ENCODE measurements around the gene ETHE1. TPM values are rescaled to one million over a fixed set of nuclear protein-coding genes. Genes with fewer than 3 reads are reported as not detected.

Gene ETHE1
- total RNA-seq, 1 donor: 78.2 TPM

GRCh38 chr19:43533546-43534304, 6.7 kb upstream of the ETHE1 start:
- peak; percentile 100 for DNase-seq (ENCODE audit: low read depth)
- no peak for TF ChIP-seq CTCF (IDR thresholded peaks at IDR 0.05; ENCODE audit: insufficient read depth, low read length)
- H3K4me3 ChIP-seq (ENCODE audit: low read depth, low read length): peak overlapping the region; percentile 73

- peak within 1 kb of the TSS; percentile 73 for H3K4me3 ChIP-seq (ENCODE audit: low read depth, low read length)
- peak; percentile 94 for DNase-seq (ENCODE audit: low read depth)
Observed at GRCh38 chr19:43532962-43533545, 6.1 kb upstream of the ETHE1 start, which contains the start of gene ZNF575. Gene ZNF575 (plus strand): TSS chr19:43533188. CDS start chr19:43534423, 1,235 bp downstream.

GRCh38 chr19:43532571-43532961, 5.6 kb upstream of the ETHE1 start:
- H3K4me3 ChIP-seq (ENCODE audit: low read depth, low read length): peak overlapping the region; percentile 73
- peak; percentile 31 for DNase-seq (ENCODE audit: low read depth)
- TF ChIP-seq CTCF (IDR thresholded peaks at IDR 0.05; ENCODE audit: insufficient read depth, low read length): no peak

More at GRCh38 chr19:43532962-43533545, 6.1 kb upstream of the ETHE1 start, which contains the start of gene ZNF575:
- no peak for TF ChIP-seq CTCF (IDR thresholded peaks at IDR 0.05; ENCODE audit: insufficient read depth, low read length)

- TF ChIP-seq CTCF (IDR thresholded peaks at IDR 0.05; ENCODE audit: insufficient read depth, low read length): no peak
- H3K4me3 ChIP-seq (ENCODE audit: low read depth, low read length): peak overlapping the region; percentile 25
- DNase-seq (ENCODE audit: low read depth): peak; percentile 42
Observed at GRCh38 chr19:43527860-43528622, 1.0 kb upstream of the ETHE1 start.

GRCh38 chr19:43525836-43526771, 897 bp downstream of the ETHE1 start:
- peak overlapping the region; percentile 91 for H3K4me3 ChIP-seq (ENCODE audit: low read depth, low read length)
- DNase-seq (ENCODE audit: low read depth): peak; percentile 7
- no peak for TF ChIP-seq CTCF (IDR thresholded peaks at IDR 0.05; ENCODE audit: insufficient read depth, low read length)
